ENCODE measurements around the gene DMAC2.

DNA sequence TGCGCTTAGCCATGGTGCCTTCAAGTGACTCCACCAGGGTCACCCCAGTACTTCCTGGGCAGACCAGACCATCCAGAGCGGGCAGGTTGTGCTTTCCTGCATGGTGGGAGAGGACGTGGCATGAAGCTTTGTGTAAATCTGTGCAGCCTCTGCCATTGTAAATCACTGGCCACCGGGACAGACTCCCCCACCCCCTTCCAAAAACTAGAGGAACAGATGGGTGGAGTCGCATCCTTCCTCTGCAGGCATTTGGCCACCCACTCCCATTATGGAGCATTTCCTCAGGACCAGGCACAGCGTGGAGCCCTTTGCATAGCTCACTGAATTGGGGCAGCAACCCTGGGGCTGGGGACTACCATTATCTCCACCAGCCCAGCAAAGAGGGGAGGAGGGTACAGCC, 33.9 kb downstream of the DMAC2 start:
- TF ChIP-seq POLR2AphosphoS5 (IDR thresholded peaks at IDR 0.05): no peak
- TF ChIP-seq, protein P1, sequence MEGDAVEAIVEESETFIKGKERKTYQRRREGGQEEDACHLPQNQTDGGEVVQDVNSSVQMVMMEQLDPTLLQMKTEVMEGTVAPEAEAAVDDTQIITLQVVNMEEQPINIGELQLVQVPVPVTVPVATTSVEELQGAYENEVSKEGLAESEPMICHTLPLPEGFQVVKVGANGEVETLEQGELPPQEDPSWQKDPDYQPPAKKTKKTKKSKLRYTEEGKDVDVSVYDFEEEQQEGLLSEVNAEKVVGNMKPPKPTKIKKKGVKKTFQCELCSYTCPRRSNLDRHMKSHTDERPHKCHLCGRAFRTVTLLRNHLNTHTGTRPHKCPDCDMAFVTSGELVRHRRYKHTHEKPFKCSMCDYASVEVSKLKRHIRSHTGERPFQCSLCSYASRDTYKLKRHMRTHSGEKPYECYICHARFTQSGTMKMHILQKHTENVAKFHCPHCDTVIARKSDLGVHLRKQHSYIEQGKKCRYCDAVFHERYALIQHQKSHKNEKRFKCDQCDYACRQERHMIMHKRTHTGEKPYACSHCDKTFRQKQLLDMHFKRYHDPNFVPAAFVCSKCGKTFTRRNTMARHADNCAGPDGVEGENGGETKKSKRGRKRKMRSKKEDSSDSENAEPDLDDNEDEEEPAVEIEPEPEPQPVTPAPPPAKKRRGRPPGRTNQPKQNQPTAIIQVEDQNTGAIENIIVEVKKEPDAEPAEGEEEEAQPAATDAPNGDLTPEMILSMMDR (IDR thresholded peaks at IDR 0.05): no peak
- TF ChIP-seq POLR2A (IDR thresholded peaks at IDR 0.05): no peak
